HepG2 (cell line): Measurements from ENCODE around the gene UFSP2. TPM values are rescaled to one million over a fixed set of nuclear protein-coding genes. Genes with fewer than 3 reads are reported as not detected.

Experiments used
- BCL6 ChIP-seq: IDR thresholded peaks from 2 replicates; pipeline ENCODE4 v1.6.1; 2016; ENCODE audit warnings: missing genetic modification reagents, missing compliant biosample characterization
- EP300 ChIP-seq, 3 experiments: sonication (generic) in 1 of 3; formaldehyde crosslinking in 1 of 3; IDR thresholded peaks; 2 replicates each; pipeline versions ENCODE4 v1.5.1 to v1.6.1; 2011 to 2020; ENCODE audit warnings: low read depth in 2 of 3, low read length in 2 of 3, borderline replicate concordance in 1 of 3, improper control_type of control experiment in 1 of 3, mild to moderate bottlenecking in 1 of 3, missing genetic modification reagents in 1 of 3, moderate library complexity in 1 of 3
- FLYWCH1 ChIP-seq: sonication (generic); formaldehyde crosslinking; IDR thresholded peaks from 2 replicates; pipeline ENCODE4 v1.8.1; 2023; ENCODE audit warnings: mild to moderate bottlenecking, missing genetic modification reagents
- FOXA1 ChIP-seq, 2 experiments: fragments of 450-650 bp in 1 of 2; sonication (generic) in 1 of 2; formaldehyde crosslinking in 1 of 2; IDR thresholded peaks; 2 replicates each; pipeline versions ENCODE4 v1.4.0 to v1.6.1; 2016 to 2020; ENCODE audit warnings: missing genetic modification reagents in 1 of 2
- GATAD2A ChIP-seq: IDR thresholded peaks from 2 replicates; pipeline ENCODE4 v1.6.1; 2016
- GPN1 ChIP-seq: sonication (generic); formaldehyde crosslinking; IDR thresholded peaks from 2 replicates; pipeline ENCODE4 v1.5.1; 2020; ENCODE audit warnings: missing genetic modification reagents, borderline replicate concordance
- HOXA7 ChIP-seq: sonication (generic); formaldehyde crosslinking; IDR thresholded peaks from 2 replicates; pipeline ENCODE4 v1.8.1; 2022; ENCODE audit warnings: mild to moderate bottlenecking, missing genetic modification reagents, moderate library complexity
- MXI1 ChIP-seq: IDR thresholded peaks from 3 replicates; pipeline ENCODE4 v1.6.1; 2012; ENCODE audit warnings: low read depth, low read length, inconsistent platforms, borderline replicate concordance
- POLR2AphosphoS2 ChIP-seq: IDR thresholded peaks from 2 replicates; pipeline ENCODE4 v1.6.1; 2011; ENCODE audit warnings: low read depth, low read length, improper control_type of control experiment
- PRPF4 ChIP-seq: fragments of 200-400 bp; formaldehyde crosslinking; IDR thresholded peaks from 2 replicates; pipeline ENCODE4 v1.6.1; 2016; ENCODE audit warnings: low read length, low read depth; ENCODE audit not compliant: poor library complexity, severe bottlenecking
- REXO4 ChIP-seq: sonication (generic); formaldehyde crosslinking; IDR thresholded peaks from 2 replicates; pipeline ENCODE4 v1.8.0; 2022; ENCODE audit warnings: missing genetic modification reagents, mild to moderate bottlenecking, borderline replicate concordance
- SALL1 ChIP-seq: sonication (generic); formaldehyde crosslinking; IDR thresholded peaks from 2 replicates; pipeline ENCODE4 v1.8.0; 2022; ENCODE audit warnings: mild to moderate bottlenecking, missing genetic modification reagents
- SIX4 ChIP-seq: sonication (generic); formaldehyde crosslinking; IDR thresholded peaks from 2 replicates; pipeline ENCODE4 v1.4.0; 2020; ENCODE audit warnings: missing genetic modification reagents
- SMYD3 ChIP-seq: sonication (generic); formaldehyde crosslinking; IDR thresholded peaks from 2 replicates; pipeline ENCODE4 v1.8.1; 2023; ENCODE audit warnings: mild to moderate bottlenecking, missing genetic modification reagents
- SRSF9 ChIP-seq: fragments of 200-400 bp; formaldehyde crosslinking; IDR thresholded peaks from 2 replicates; pipeline ENCODE4 v1.6.1; 2018; ENCODE audit warnings: borderline replicate concordance, mild to moderate bottlenecking, low read depth, low read length; ENCODE audit not compliant: insufficient read depth, poor library complexity, severe bottlenecking
- ZFP62 ChIP-seq: sonication (generic); formaldehyde crosslinking; IDR thresholded peaks from 2 replicates; pipeline ENCODE4 v1.4.0; 2020; ENCODE audit warnings: missing genetic modification reagents
- ZMAT3 ChIP-seq: sonication (generic); formaldehyde crosslinking; conservative IDR thresholded peaks from 2 replicates; pipeline ENCODE4 v1.7.0; 2021; ENCODE audit warnings: missing genetic modification reagents
- ZNF263 ChIP-seq: sonication (generic); formaldehyde crosslinking; IDR thresholded peaks from 2 replicates; pipeline ENCODE4 v1.4.0; 2020; ENCODE audit warnings: missing genetic modification reagents
- ZNF292 ChIP-seq: sonication (generic); formaldehyde crosslinking; IDR thresholded peaks from 2 replicates; pipeline ENCODE4 v1.8.1; 2022; ENCODE audit warnings: mild to moderate bottlenecking, low read depth, missing genetic modification reagents, borderline replicate concordance
- ZNF317 ChIP-seq: sonication (generic); formaldehyde crosslinking; IDR thresholded peaks from 2 replicates; pipeline ENCODE4 v1.5.0; 2020; ENCODE audit warnings: mild to moderate bottlenecking, missing genetic modification reagents
- ZNF331 ChIP-seq: sonication (generic); formaldehyde crosslinking; IDR thresholded peaks from 2 replicates; pipeline ENCODE4 v1.4.0; 2020; ENCODE audit warnings: missing genetic modification reagents
- ZNF460 ChIP-seq: sonication (generic); formaldehyde crosslinking; IDR thresholded peaks from 2 replicates; pipeline ENCODE4 v1.5.1; 2020; ENCODE audit warnings: missing genetic modification reagents, mild to moderate bottlenecking, borderline replicate concordance
- ZNF574 ChIP-seq: sonication (generic); formaldehyde crosslinking; IDR thresholded peaks from 2 replicates; pipeline ENCODE4 v1.4.0; 2020; ENCODE audit warnings: missing genetic modification reagents
- ZNF776 ChIP-seq: sonication (generic); formaldehyde crosslinking; IDR thresholded peaks from 2 replicates; pipeline ENCODE4 v1.4.0; 2020; ENCODE audit warnings: mild to moderate bottlenecking, missing genetic modification reagents
- polyA plus RNA-seq, 8 experiments: library from polyadenylated mRNA; depleted of rRNA in 3 of 8; stranded (reverse) in 7 of 8; unstranded in 1 of 8; fragments of >200 nt; fragmentation: Illumina TruSeq in 4 of 8; extraction: Trizol in 4 of 8; gene quantifications; 2 replicates each; pipeline versions ENCODE4 v1.2.1 to v1.2.3, GENCODE V29; 2011 to 2016; ENCODE audit warnings: low read depth in 4 of 8, missing spikeins in 1 of 8, mixed read lengths in 1 of 8; ENCODE audit not compliant: insufficient read depth in 1 of 8
- total RNA-seq, 5 experiments: library from RNA; depleted of rRNA; stranded (reverse); fragments of >200 nt; fragmentation: Illumina TruSeq; extraction: Trizol; gene quantifications; 2 replicates each; pipeline ENCODE4 v1.2.3, GENCODE V29; 2016; ENCODE audit warnings: low read depth in 1 of 5
- TF ChIP-seq, protein P1 (sequence below): sonication (generic); formaldehyde crosslinking; conservative IDR thresholded peaks from 2 replicates; pipeline ENCODE4 v1.5.0; 2020; ENCODE audit warnings: missing genetic modification reagents
- TF ChIP-seq, protein P2 (sequence below): sonication (generic); formaldehyde crosslinking; IDR thresholded peaks from 2 replicates; pipeline ENCODE4 v1.5.1; 2020; ENCODE audit warnings: mild to moderate bottlenecking, moderate library complexity, missing genetic modification reagents

The UFSP2 gene
- total and polyA plus RNA-seq, 2 of the 13 experiments (the other 11 are each of a cell fraction or from before 2014, with no cell fraction given): 24.1 to 32.3 TPM

DNA sequence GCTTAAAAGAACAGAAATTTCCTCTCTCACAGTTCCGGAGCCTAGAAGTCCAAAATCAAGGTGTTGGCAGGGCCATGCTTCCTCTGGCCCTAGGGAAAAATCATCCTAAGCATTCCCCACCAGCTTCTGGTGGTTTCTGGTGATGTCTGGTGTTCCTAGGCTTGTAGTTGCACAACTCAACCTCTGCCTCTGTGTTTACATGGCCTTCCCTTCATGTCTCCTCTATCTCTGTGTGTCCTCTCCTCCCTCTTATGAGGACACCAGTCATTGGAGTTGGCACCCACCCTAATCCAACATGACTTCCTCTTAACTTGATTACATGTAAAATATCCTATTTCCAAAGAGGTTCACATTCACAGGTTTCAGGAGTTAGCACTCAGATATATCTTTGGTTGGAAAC lies 45.4 kb downstream of the UFSP2 start (continued):
- no peak for TF ChIP-seq REXO4 (CRISPR knock-in tag)
- TF ChIP-seq SRSF9: no peak
- peak in 1 of 2 experiments; percentile 65; a peak in 1 of 4 replicates for TF ChIP-seq EP300 (IDR thresholded peaks at IDR 0.05; ENCODE audit: low read depth in 2 of 2, low read length in 2 of 2)
- TF ChIP-seq EP300 (CRISPR knock-in tag; IDR thresholded peaks at IDR 0.05; ENCODE audit: borderline replicate concordance): peak; percentile 64; the same call in 1 of the 2 replicates
- no peak for TF ChIP-seq SMYD3 (CRISPR knock-in tag)
- TF ChIP-seq POLR2AphosphoS2: no peak
- TF ChIP-seq SALL1 (CRISPR knock-in tag): peak; percentile 30; the same call in 1 of the 2 replicates
- TF ChIP-seq FOXA1 (IDR thresholded peaks at IDR 0.05): peak; percentile 46; the same call in 1 of the 2 replicates
- TF ChIP-seq FOXA1 (CRISPR knock-in tag; IDR thresholded peaks at IDR 0.05): peak; percentile 92
- TF ChIP-seq FLYWCH1 (CRISPR knock-in tag): no peak
- TF ChIP-seq, protein P1, sequence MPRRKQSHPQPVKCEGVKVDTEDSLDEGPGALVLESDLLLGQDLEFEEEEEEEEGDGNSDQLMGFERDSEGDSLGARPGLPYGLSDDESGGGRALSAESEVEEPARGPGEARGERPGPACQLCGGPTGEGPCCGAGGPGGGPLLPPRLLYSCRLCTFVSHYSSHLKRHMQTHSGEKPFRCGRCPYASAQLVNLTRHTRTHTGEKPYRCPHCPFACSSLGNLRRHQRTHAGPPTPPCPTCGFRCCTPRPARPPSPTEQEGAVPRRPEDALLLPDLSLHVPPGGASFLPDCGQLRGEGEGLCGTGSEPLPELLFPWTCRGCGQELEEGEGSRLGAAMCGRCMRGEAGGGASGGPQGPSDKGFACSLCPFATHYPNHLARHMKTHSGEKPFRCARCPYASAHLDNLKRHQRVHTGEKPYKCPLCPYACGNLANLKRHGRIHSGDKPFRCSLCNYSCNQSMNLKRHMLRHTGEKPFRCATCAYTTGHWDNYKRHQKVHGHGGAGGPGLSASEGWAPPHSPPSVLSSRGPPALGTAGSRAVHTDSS: no peak
- peak; percentile 75; the same call in 1 of the 2 replicates for TF ChIP-seq ZNF331 (CRISPR knock-in tag)
- TF ChIP-seq, protein P2, sequence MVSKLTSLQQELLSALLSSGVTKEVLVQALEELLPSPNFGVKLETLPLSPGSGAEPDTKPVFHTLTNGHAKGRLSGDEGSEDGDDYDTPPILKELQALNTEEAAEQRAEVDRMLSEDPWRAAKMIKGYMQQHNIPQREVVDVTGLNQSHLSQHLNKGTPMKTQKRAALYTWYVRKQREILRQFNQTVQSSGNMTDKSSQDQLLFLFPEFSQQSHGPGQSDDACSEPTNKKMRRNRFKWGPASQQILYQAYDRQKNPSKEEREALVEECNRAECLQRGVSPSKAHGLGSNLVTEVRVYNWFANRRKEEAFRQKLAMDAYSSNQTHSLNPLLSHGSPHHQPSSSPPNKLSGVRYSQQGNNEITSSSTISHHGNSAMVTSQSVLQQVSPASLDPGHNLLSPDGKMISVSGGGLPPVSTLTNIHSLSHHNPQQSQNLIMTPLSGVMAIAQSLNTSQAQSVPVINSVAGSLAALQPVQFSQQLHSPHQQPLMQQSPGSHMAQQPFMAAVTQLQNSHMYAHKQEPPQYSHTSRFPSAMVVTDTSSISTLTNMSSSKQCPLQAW (CRISPR knock-in tag): 0 out of 2 replicates have a peak, but pooled peaks have one; percentile 21
- TF ChIP-seq ZNF263 (CRISPR knock-in tag): no peak
- no peak for TF ChIP-seq GPN1 (CRISPR knock-in tag)
- peak; percentile 57; the same call in 1 of the 2 replicates for TF ChIP-seq ZNF460 (CRISPR knock-in tag)
- no peak for TF ChIP-seq ZMAT3 (CRISPR knock-in tag)
- TF ChIP-seq MXI1: no peak
- TF ChIP-seq PRPF4: no peak
- peak; percentile 32; the same call in 1 of the 2 replicates for TF ChIP-seq ZNF574 (CRISPR knock-in tag)
- no peak for TF ChIP-seq ZNF292
- TF ChIP-seq SIX4 (CRISPR knock-in tag): no peak
- no peak for TF ChIP-seq HOXA7 (CRISPR knock-in tag)
- peak; percentile 70 for TF ChIP-seq GATAD2A (CRISPR knock-in tag)
- TF ChIP-seq BCL6 (CRISPR knock-in tag): peak; percentile 60; the same call in 1 of the 2 replicates
- TF ChIP-seq ZFP62 (CRISPR knock-in tag): no peak
- TF ChIP-seq ZNF317 (CRISPR knock-in tag): 0 out of 2 replicates have a peak, but pooled peaks have one; percentile 21
- TF ChIP-seq ZNF776 (CRISPR knock-in tag): no peak
